Endothelial cell (in vitro differentiated cells): ENCODE measurements around the gene ZNF480. TPM values are rescaled to one million over a fixed set of nuclear protein-coding genes. Genes with fewer than 3 reads are reported as not detected.

ENCODE experiments used
- DNase-seq: peaks from one replicate; pipeline ENCODE4 v3.0.0; 2021; ENCODE audit warnings: low spot score
- H3K27ac Mint-ChIP-seq: one replicate; pipeline ENCODE4 v1.8.0; 2021; ENCODE audit warnings: mixed read lengths, inconsistent platforms; ENCODE audit not compliant: unreplicated experiment
- H3K27me3 Mint-ChIP-seq: one replicate; pipeline ENCODE4 v1.8.0; 2021; ENCODE audit warnings: mild to moderate bottlenecking, moderate library complexity, mixed read lengths, inconsistent platforms; ENCODE audit not compliant: unreplicated experiment
- H3K36me3 Mint-ChIP-seq: one replicate; pipeline ENCODE4 v1.8.0; 2021; ENCODE audit warnings: mild to moderate bottlenecking, low read depth, mixed read lengths, inconsistent platforms; ENCODE audit not compliant: unreplicated experiment
- H3K4me1 Mint-ChIP-seq: one replicate; pipeline ENCODE4 v1.8.0; 2021; ENCODE audit warnings: mild to moderate bottlenecking, mixed read lengths, inconsistent platforms; ENCODE audit not compliant: unreplicated experiment
- H3K4me3 Mint-ChIP-seq: one replicate; pipeline ENCODE4 v1.8.0; 2021; ENCODE audit warnings: mild to moderate bottlenecking, mixed read lengths, inconsistent platforms; ENCODE audit not compliant: unreplicated experiment
- H3K9me3 Mint-ChIP-seq: one replicate; pipeline ENCODE4 v1.8.0; 2021; ENCODE audit warnings: mixed read lengths, inconsistent platforms; ENCODE audit not compliant: unreplicated experiment
- CTCF ChIP-seq: fragments of 200-600 bp; sonication (generic); IDR thresholded peaks from one replicate; pipeline ENCODE4 v1.5.0; 2021; ENCODE audit warnings: antibody characterized with exemption; ENCODE audit not compliant: unreplicated experiment
- microRNA-seq: library from miRNA; unstranded; fragments of <30 nt; microRNA quantifications from one replicate; pipeline ENCODE4, GENCODE V29; 2020; ENCODE audit not compliant: unreplicated experiment
- total RNA-seq: library from RNA; stranded (reverse); fragmentation: NEBNext Ultra II Directional; extraction: Animal tissue kit (Norgen Biotek cat#: 25700); gene quantifications from one replicate; pipeline ENCODE4 v1.2.1, GENCODE V29; 2021; ENCODE audit not compliant: unreplicated experiment

The ZNF480 gene
- total RNA-seq, 1 donor from 2014 or later, result 18.1 TPM

GRCh38 chr19:52366414-52366824 is 69.5 kb downstream of the ZNF480 start:
- H3K27ac Mint-ChIP-seq, result no peak overlapping the region

DNA sequence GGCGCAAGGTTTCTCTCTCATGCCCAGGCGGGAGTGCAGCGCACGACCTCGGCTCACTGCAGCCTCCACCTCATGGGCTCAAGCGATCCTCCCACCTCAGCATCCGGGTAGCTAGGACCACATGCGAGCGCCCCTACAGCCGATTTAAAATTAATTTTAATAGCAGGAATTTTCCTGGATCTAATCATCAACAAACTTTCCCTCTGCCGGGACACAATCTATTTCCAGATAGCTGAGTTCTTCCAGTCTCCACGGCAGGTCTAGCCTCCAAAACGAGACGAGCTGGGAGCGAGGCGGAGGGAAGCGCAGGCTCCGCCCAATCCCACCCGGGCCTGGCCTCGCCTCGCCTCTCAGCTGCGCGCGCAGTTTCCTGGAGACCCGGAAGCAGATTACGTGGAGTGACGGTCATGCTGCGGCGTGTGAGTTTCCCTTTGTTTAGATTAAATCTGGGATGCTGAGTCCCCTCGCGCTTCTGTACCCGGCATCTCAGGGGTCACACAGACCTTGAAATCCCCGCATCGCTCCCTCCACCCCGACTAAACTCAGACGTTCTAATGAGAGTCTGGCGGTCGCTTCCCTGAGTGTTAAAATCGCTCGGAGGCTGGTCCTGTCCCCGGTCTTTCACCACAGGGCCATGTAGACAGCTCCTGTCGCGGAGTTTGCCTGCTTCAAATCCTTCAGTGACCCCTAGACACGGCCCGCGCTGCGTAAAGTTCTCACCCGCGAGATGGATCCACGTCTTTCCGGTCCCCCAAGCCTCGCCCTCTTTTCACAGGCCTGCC is 72.8 kb downstream of the ZNF480 start, which contains the start of gene ZNF880:
Gene ZNF880, plus strand, starts transcription at position 365 of the 782 bp plus-strand sequence. Its CDS starts 43 bp downstream, at position 408.
- no peak for TF ChIP-seq CTCF
- Mint-ChIP-seq H3K4me3 (peak within 1 kb of the TSS; percentile 83), H3K9me3 (peaks cover 45% of the 10 kb centered on the region), H3K27me3 (peaks cover 2% of the 10 kb centered on the region), H3K4me1 (no peaks in the 10 kb centered on the region), H3K27ac (peak within 1 kb of the TSS; percentile 94), H3K36me3 (peaks cover 59% of the 10 kb centered on the region)
- DNase-seq, result peak; percentile 72

More at GRCh38 chr19:52366414-52366824, 69.5 kb downstream of the ZNF480 start:
- Mint-ChIP-seq H3K4me3 (peak overlapping the region; percentile 48), H3K9me3 (peaks cover 41% of the 10 kb centered on the region), H3K36me3 (peaks cover 55% of the 10 kb centered on the region), H3K27me3 (peaks cover 2% of the 10 kb centered on the region), H3K4me1 (no peaks in the 10 kb centered on the region)
- no peak for DNase-seq
- no peak for TF ChIP-seq CTCF

- H3K27me3 Mint-ChIP-seq, result peaks cover 2% of the 10 kb centered on the region
- H3K4me3 Mint-ChIP-seq, result peak overlapping the region; percentile 83
- H3K27ac Mint-ChIP-seq, result peak overlapping the region; percentile 94
- DNase-seq, result no peak
- no peaks in the 10 kb centered on the region for H3K4me1 Mint-ChIP-seq
- H3K9me3 Mint-ChIP-seq, result peaks cover 47% of the 10 kb centered on the region
- TF ChIP-seq CTCF, result no peak
- peaks cover 60% of the 10 kb centered on the region for H3K36me3 Mint-ChIP-seq
Observed at GRCh38 chr19:52370341-52370710, 73.4 kb downstream of the ZNF480 start.

Small RNAs within 50 kb of the gene (microRNA-seq; reads per million reads assigned to microRNA genes)
- gene MIR643, result 1.8 reads per million, percentile 27 among the genes with 10 or more reads in this experiment

Other genes starting within 250 kb of the ZNF480 start
- gene ZNF432, start 248.3 kb upstream of the ZNF480 start, total RNA-seq, result 10.3 TPM
- 16.3 TPM for gene ZNF841, start 201.4 kb upstream of the ZNF480 start, total RNA-seq
- gene ZNF616, start 157.2 kb upstream of the ZNF480 start, total RNA-seq, result 18.5 TPM
- gene ZNF836, start 125.5 kb upstream of the ZNF480 start, total RNA-seq, result 15.4 TPM
- gene PPP2R1A, start 107.1 kb upstream of the ZNF480 start, total RNA-seq, result 302 TPM
- 16.4 TPM for gene ZNF766, start 27.6 kb upstream of the ZNF480 start, total RNA-seq
- gene ZNF610, start 39.1 kb downstream of the ZNF480 start, total RNA-seq, result 7.5 TPM
- gene ZNF880, start 72.8 kb downstream of the ZNF480 start, total RNA-seq, result 10.3 TPM
- 3.9 TPM for gene ZNF528, start 100.7 kb downstream of the ZNF480 start, total RNA-seq
- gene ZNF534, start 132.0 kb downstream of the ZNF480 start, total RNA-seq, result not detected
- gene ZNF578, start 156.4 kb downstream of the ZNF480 start, total RNA-seq, result 0.26 TPM
- gene ZNF808, start 230.5 kb downstream of the ZNF480 start, total RNA-seq, result 22.6 TPM